NCI-H1048 (cell line): ENCODE data around the gene HGFAC.

ENCODE experiments used
- DNase-seq: peaks from one replicate; lab custom pipeline; 2025; lab: John Stamatoyannopoulos, UW

HGFAC gene

GRCh38 chr4:3426465-3427133 is 15.2 kb upstream of the HGFAC start:
- no peak for DNase-seq

GRCh38 chr4:3427134-3427476 is 14.7 kb upstream of the HGFAC start:
- DNase-seq = no peak

- DNase-seq = no peak
Observed at GRCh38 chr4:3427706-3428446, 13.9 kb upstream of the HGFAC start.

GRCh38 chr4:3429651-3430050 is 12.1 kb upstream of the HGFAC start:
- DNase-seq = no peak

- no peak for DNase-seq
Observed at GRCh38 chr4:3430524-3430923, 11.2 kb upstream of the HGFAC start.

GRCh38 chr4:3431446-3431993 is 10.2 kb upstream of the HGFAC start:
- no peak for DNase-seq

- DNase-seq = no peak
Observed at GRCh38 chr4:3432381-3432790, 9.4 kb upstream of the HGFAC start.

- no peak for DNase-seq
Observed at GRCh38 chr4:3433138-3433869, 8.5 kb upstream of the HGFAC start.

GRCh38 chr4:3434881-3435685 is 6.7 kb upstream of the HGFAC start:
- DNase-seq = no peak

- DNase-seq = no peak
Observed at GRCh38 chr4:3435686-3435956, 6.1 kb upstream of the HGFAC start.

GRCh38 chr4:3436048-3436797 is 5.5 kb upstream of the HGFAC start:
- no peak for DNase-seq

- DNase-seq = no peak
Observed at GRCh38 chr4:3436798-3437581, 4.8 kb upstream of the HGFAC start.

- DNase-seq = no peak
Observed at GRCh38 chr4:3437582-3437936, 4.2 kb upstream of the HGFAC start.

- DNase-seq = no peak
Observed at GRCh38 chr4:3437998-3438846, 3.5 kb upstream of the HGFAC start.

- DNase-seq = no peak
Observed at GRCh38 chr4:3438847-3439180, 3.0 kb upstream of the HGFAC start.

- DNase-seq = no peak
Observed at GRCh38 chr4:3439391-3439790, 2.4 kb upstream of the HGFAC start.

GRCh38 chr4:3440011-3440410 is 1.8 kb upstream of the HGFAC start:
- DNase-seq = no peak

GRCh38 chr4:3440979-3441500 is 728 bp upstream of the HGFAC start:
- no peak for DNase-seq

GRCh38 chr4:3442460-3442958 is 741 bp downstream of the HGFAC start:
- DNase-seq = no peak
